ENCODE data around the gene SRPX2.

Gene SRPX2

GRCh38 chrX:100645106-100645505 is 1.1 kb downstream of the SRPX2 start:
- H3K27ac ChIP-seq: no peak overlapping the region
- H3K4me1 ChIP-seq (ENCODE audit: control insufficient read depth in 1 of 2, insufficient read depth in 1 of 2, low read depth in 1 of 2, low read length in 1 of 2): no peaks in the 10 kb centered on the region
- H3K27me3 ChIP-seq: no peaks in the 10 kb centered on the region
- no peaks in the 10 kb centered on the region for H3K36me3 ChIP-seq
- H3K4me3 ChIP-seq (ENCODE audit: low read depth in 1 of 2, low read length in 1 of 2): no peak overlapping the region
- TF ChIP-seq CTCF (IDR thresholded peaks at IDR 0.05): no peak
- H3K9me3 ChIP-seq: no peaks in the 10 kb centered on the region

- no peak overlapping the region for H3K27ac ChIP-seq
- no peaks in the 10 kb centered on the region for H3K4me1 ChIP-seq (ENCODE audit: control insufficient read depth in 1 of 2, insufficient read depth in 1 of 2, low read depth in 1 of 2, low read length in 1 of 2)
- H3K36me3 ChIP-seq: no peaks in the 10 kb centered on the region
- no peaks in the 10 kb centered on the region for H3K27me3 ChIP-seq
- no peak overlapping the region for H3K4me3 ChIP-seq (ENCODE audit: low read depth in 1 of 2, low read length in 1 of 2)
- TF ChIP-seq CTCF (IDR thresholded peaks at IDR 0.05): no peak
- no peaks in the 10 kb centered on the region for H3K9me3 ChIP-seq
Measured at GRCh38 chrX:100647095-100647494, 3.1 kb downstream of the SRPX2 start.

GRCh38 chrX:100647739-100648138 is 3.7 kb downstream of the SRPX2 start:
- Histone ChIP-seq H3K4me1 (ENCODE audit: control insufficient read depth in 1 of 2, insufficient read depth in 1 of 2, low read depth in 1 of 2, low read length in 1 of 2) (no peaks in the 10 kb centered on the region), H3K36me3 (no peaks in the 10 kb centered on the region), H3K4me3 (ENCODE audit: low read depth in 1 of 2, low read length in 1 of 2) (no peak overlapping the region), H3K27ac (no peak overlapping the region), H3K9me3 (no peaks in the 10 kb centered on the region), H3K27me3 (no peaks in the 10 kb centered on the region)
- TF ChIP-seq CTCF (IDR thresholded peaks at IDR 0.05): no peak

- Histone ChIP-seq H3K4me3 (ENCODE audit: low read depth in 1 of 2, low read length in 1 of 2) (no peak overlapping the region), H3K27ac (no peak overlapping the region)
Measured at GRCh38 chrX:100648458-100649417, 4.7 kb downstream of the SRPX2 start.

More at GRCh38 chrX:100648458-100649417, 4.7 kb downstream of the SRPX2 start:
- no peaks in the 10 kb centered on the region for H3K9me3 ChIP-seq
- no peak for TF ChIP-seq CTCF (IDR thresholded peaks at IDR 0.05)
- no peaks in the 10 kb centered on the region for H3K36me3 ChIP-seq
- H3K27me3 ChIP-seq: no peaks in the 10 kb centered on the region
- no peaks in the 10 kb centered on the region for H3K4me1 ChIP-seq (ENCODE audit: control insufficient read depth in 1 of 2, insufficient read depth in 1 of 2, low read depth in 1 of 2, low read length in 1 of 2)

Measured in neutrophil (primary cell).